Stimulated activated CD8-positive, alpha-beta memory T cell treated with anti-CD3 and anti-CD28 coated beads, Interleukin-2, amount 100 ng/mL, for 1 hour (primary cell): ENCODE data around the gene CCL17.
"Not testable (repeated sequence)": the region's sequence is repeated elsewhere in the genome, so short reads cannot be mapped to it uniquely, and the experiment has no call there.

Experiments
- DNase-seq, 2 donors: peaks; one replicate each; pipeline ENCODE4 v3.0.0-alpha.2; 2020; ENCODE audit warnings: low read depth in 2 of 2

CCL17 gene

GRCh38 chr16:57403965-57404817 lies at the start of gene CCL17:
Gene CCL17 (plus strand): TSS chr16:57404767. CDS start chr16:57413933, 9,166 bp downstream.
- DNase-seq, result no peak

- no peak for DNase-seq
Observed at GRCh38 chr16:57355898-57356414, 48.6 kb upstream of the CCL17 start.

GRCh38 chr16:57356547-57356946 lies 48.0 kb upstream of the CCL17 start:
- no peak for DNase-seq

GRCh38 chr16:57357330-57358085 lies 47.1 kb upstream of the CCL17 start:
- no peak for DNase-seq

GRCh38 chr16:57358086-57358420 lies 46.5 kb upstream of the CCL17 start:
- no peak for DNase-seq

GRCh38 chr16:57358527-57359095 lies 46.0 kb upstream of the CCL17 start, which contains the start of gene CCL22:
Gene CCL22 (plus strand): TSS chr16:57358783. CDS start chr16:57358817, 34 bp downstream.
- no peak for DNase-seq

- DNase-seq, result no peak
Observed at GRCh38 chr16:57360321-57360935, 44.1 kb upstream of the CCL17 start.

GRCh38 chr16:57361404-57361803 lies 43.2 kb upstream of the CCL17 start:
- no peak for DNase-seq

- DNase-seq, result no peak
Observed at GRCh38 chr16:57364143-57364542, 40.4 kb upstream of the CCL17 start.

GRCh38 chr16:57366544-57367040 lies 38.0 kb upstream of the CCL17 start:
- DNase-seq, result no peak

GRCh38 chr16:57367116-57367752 lies 37.3 kb upstream of the CCL17 start:
- DNase-seq, result no peak

GRCh38 chr16:57371494-57372371 lies 32.8 kb upstream of the CCL17 start:
- DNase-seq, result no peak

- DNase-seq, result no peak
Observed at GRCh38 chr16:57372372-57373116, 32.0 kb upstream of the CCL17 start, which contains the start of gene CX3CL1. Gene CX3CL1 (plus strand): TSS chr16:57372490. CDS start chr16:57372569, 79 bp downstream.

- DNase-seq, result no peak
Observed at GRCh38 chr16:57373117-57373947, 31.2 kb upstream of the CCL17 start.

GRCh38 chr16:57374067-57374534 lies 30.5 kb upstream of the CCL17 start:
- no peak for DNase-seq

- not testable (repeated sequence) for DNase-seq
Observed at GRCh38 chr16:57374925-57375465, 29.6 kb upstream of the CCL17 start.

- DNase-seq, result no peak
Observed at GRCh38 chr16:57376313-57376818, 28.2 kb upstream of the CCL17 start.
